Stimulated activated naive CD8-positive, alpha-beta T cell treated with anti-CD3 and anti-CD28 coated beads, Interleukin-15, amount 100 ng/mL, for 72 hours (primary cell): Measurements from ENCODE around the gene ERVFRD-1.

Experiments used
- ATAC-seq: fragments of 150-1000 bp; cut with Tn5 transposase; 2 replicates; pipeline ENCODE4 v1.10.0; 2021; ENCODE audit warnings: mild to moderate bottlenecking, moderate library complexity
- DNase-seq, 2 donors: peaks; one replicate each; pipeline ENCODE4 v3.0.0; 2021 to 2022
- H3K27ac Mint-ChIP-seq, 2 donors: one replicate each; pipeline ENCODE4 v1.8.0; 2022; ENCODE audit warnings: mild to moderate bottlenecking in 2 of 2, mixed read lengths in 2 of 2, moderate library complexity in 2 of 2
- H3K27me3 Mint-ChIP-seq: one replicate; pipeline ENCODE4 v1.8.0; 2022; ENCODE audit warnings: mixed read lengths
- H3K4me1 Mint-ChIP-seq: one replicate; pipeline ENCODE4 v1.8.0; 2022; ENCODE audit warnings: mild to moderate bottlenecking, mixed read lengths
- H3K4me3 Mint-ChIP-seq, 2 donors: one replicate each; pipeline ENCODE4 v1.8.0; 2022; ENCODE audit warnings: mild to moderate bottlenecking in 2 of 2, mixed read lengths in 2 of 2, moderate library complexity in 1 of 2
- H3K9me3 Mint-ChIP-seq, 2 donors: one replicate each; pipeline ENCODE4 v1.8.0; 2022; ENCODE audit warnings: mixed read lengths in 2 of 2

The ERVFRD-1 gene

GRCh38 chr6:11110921-11111768, at the start of gene ERVFRD-1:
Gene ERVFRD-1 (minus strand): TSS chr6:11111725. CDS start chr6:11105310, 6,415 bp downstream.
- peaks cover 37% of the 10 kb centered on the region for H3K4me1 Mint-ChIP-seq
- DNase-seq (no peak), ATAC-seq (peak; percentile 64)
- no peaks in the 10 kb centered on the region for H3K27me3 Mint-ChIP-seq
- peak within 1 kb of the TSS; percentile 24 to 54 for H3K4me3 Mint-ChIP-seq
- peak within 1 kb of the TSS; percentile 7 to 31 for H3K27ac Mint-ChIP-seq
- no peaks in the 10 kb centered on the region for H3K9me3 Mint-ChIP-seq

- peaks cover 16% of the 10 kb centered on the region for H3K4me1 Mint-ChIP-seq
- H3K27ac Mint-ChIP-seq = no peak overlapping the region
- no peak for ATAC-seq
- no peaks in the 10 kb centered on the region for H3K9me3 Mint-ChIP-seq
- no peak overlapping the region for H3K4me3 Mint-ChIP-seq
- DNase-seq = no peak
- peaks cover 15% of the 10 kb centered on the region for H3K27me3 Mint-ChIP-seq
These were observed 48.7 kb upstream of the ERVFRD-1 start for GRCh38 chr6:11160199-11160598.

- Mint-ChIP-seq H3K9me3 (no peaks in the 10 kb centered on the region), H3K27ac (no peak overlapping the region), H3K27me3 (peaks cover 29% of the 10 kb centered on the region), H3K4me3 (no peak overlapping the region), H3K4me1 (peaks cover 17% of the 10 kb centered on the region)
- no peak for ATAC-seq
- DNase-seq = no peak
These were observed 44.1 kb upstream of the ERVFRD-1 start for GRCh38 chr6:11155589-11155988.

- Mint-ChIP-seq H3K4me3 (peak overlapping the region; percentile 67 to 93), H3K9me3 (no peaks in the 10 kb centered on the region), H3K27ac (no peak overlapping the region), H3K27me3 (peaks cover 29% of the 10 kb centered on the region), H3K4me1 (peaks cover 17% of the 10 kb centered on the region)
- DNase-seq = no peak
- ATAC-seq = no peak
These were observed 41.9 kb upstream of the ERVFRD-1 start for GRCh38 chr6:11153447-11153846.

- DNase-seq = no peak
- no peak overlapping the region for H3K27ac Mint-ChIP-seq
- H3K27me3 Mint-ChIP-seq = peaks cover 29% of the 10 kb centered on the region
- no peaks in the 10 kb centered on the region for H3K9me3 Mint-ChIP-seq
- no peak overlapping the region for H3K4me3 Mint-ChIP-seq
- ATAC-seq = no peak
- peaks cover 17% of the 10 kb centered on the region for H3K4me1 Mint-ChIP-seq
These were observed 41.1 kb upstream of the ERVFRD-1 start for GRCh38 chr6:11152581-11152980.

- DNase-seq (no peak), ATAC-seq (no peak)
- no peaks in the 10 kb centered on the region for H3K9me3 Mint-ChIP-seq
- no peak overlapping the region for H3K27ac Mint-ChIP-seq
- H3K4me1 Mint-ChIP-seq = peaks cover 17% of the 10 kb centered on the region
- H3K4me3 Mint-ChIP-seq = no peak overlapping the region
- peaks cover 27% of the 10 kb centered on the region for H3K27me3 Mint-ChIP-seq
These were observed 40.0 kb upstream of the ERVFRD-1 start for GRCh38 chr6:11151488-11151887.

GRCh38 chr6:11149551-11149950, 38.0 kb upstream of the ERVFRD-1 start:
- Mint-ChIP-seq H3K27me3 (peaks cover 7% of the 10 kb centered on the region), H3K4me3 (no peak overlapping the region), H3K4me1 (peaks cover 13% of the 10 kb centered on the region), H3K27ac (no peak overlapping the region), H3K9me3 (no peaks in the 10 kb centered on the region)
- no peak for ATAC-seq
- DNase-seq = no peak

GRCh38 chr6:11146117-11146826, 34.7 kb upstream of the ERVFRD-1 start:
- peaks cover 6% of the 10 kb centered on the region for H3K4me1 Mint-ChIP-seq
- no peaks in the 10 kb centered on the region for H3K27me3 Mint-ChIP-seq
- no peak for DNase-seq
- H3K27ac Mint-ChIP-seq = no peak overlapping the region
- no peaks in the 10 kb centered on the region for H3K9me3 Mint-ChIP-seq
- H3K4me3 Mint-ChIP-seq = no peak overlapping the region
- no peak for ATAC-seq

- peak overlapping the region in 1 of 2 donors; percentile 38 for H3K27ac Mint-ChIP-seq
- DNase-seq = peak; percentile 69 to 79
These were observed 32.9 kb upstream of the ERVFRD-1 start for GRCh38 chr6:11144393-11144851.

GRCh38 chr6:11143394-11144371, 32.2 kb upstream of the ERVFRD-1 start:
- no peak for ATAC-seq

More at GRCh38 chr6:11144393-11144851, 32.9 kb upstream of the ERVFRD-1 start:
- H3K27me3 Mint-ChIP-seq = no peaks in the 10 kb centered on the region
- no peak overlapping the region for H3K4me3 Mint-ChIP-seq
- peak; percentile 90 for ATAC-seq
- H3K4me1 Mint-ChIP-seq = peaks cover 17% of the 10 kb centered on the region
- H3K9me3 Mint-ChIP-seq = peaks cover 0 to 6% of the 10 kb centered on the region in 2 donors

GRCh38 chr6:11142296-11143027, 30.9 kb upstream of the ERVFRD-1 start:
- Mint-ChIP-seq H3K4me3 (no peak overlapping the region), H3K27ac (no peak overlapping the region)
- no peak for ATAC-seq

More at GRCh38 chr6:11143394-11144371, 32.2 kb upstream of the ERVFRD-1 start:
- Mint-ChIP-seq H3K9me3 (peaks cover 0 to 6% of the 10 kb centered on the region in 2 donors), H3K4me1 (peaks cover 24% of the 10 kb centered on the region), H3K27ac (no peak overlapping the region), H3K4me3 (no peak overlapping the region), H3K27me3 (no peaks in the 10 kb centered on the region)
- no peak for DNase-seq

GRCh38 chr6:11141295-11141694, 29.8 kb upstream of the ERVFRD-1 start:
- H3K4me3 Mint-ChIP-seq = no peak overlapping the region
- H3K27ac Mint-ChIP-seq = no peak overlapping the region

More at GRCh38 chr6:11142296-11143027, 30.9 kb upstream of the ERVFRD-1 start:
- H3K4me1 Mint-ChIP-seq = peaks cover 29% of the 10 kb centered on the region
- no peaks in the 10 kb centered on the region for H3K27me3 Mint-ChIP-seq
- no peak for DNase-seq
- H3K9me3 Mint-ChIP-seq = peaks cover 0 to 6% of the 10 kb centered on the region in 2 donors

GRCh38 chr6:11140056-11140455, 28.5 kb upstream of the ERVFRD-1 start:
- Mint-ChIP-seq H3K27me3 (no peaks in the 10 kb centered on the region), H3K9me3 (peaks cover 0 to 6% of the 10 kb centered on the region in 2 donors), H3K27ac (no peak overlapping the region), H3K4me3 (no peak overlapping the region), H3K4me1 (peaks cover 29% of the 10 kb centered on the region)
- DNase-seq = no peak
- no peak for ATAC-seq

More at GRCh38 chr6:11141295-11141694, 29.8 kb upstream of the ERVFRD-1 start:
- Mint-ChIP-seq H3K4me1 (peaks cover 29% of the 10 kb centered on the region), H3K9me3 (peaks cover 0 to 6% of the 10 kb centered on the region in 2 donors), H3K27me3 (no peaks in the 10 kb centered on the region)
- no peak for DNase-seq
- ATAC-seq = no peak
